ENCODE measurements around the gene KRTAP5-7.
"Not testable (repeated sequence)": the region's sequence is repeated elsewhere in the genome, so short reads cannot be mapped to it uniquely, and the experiment has no call there.

KRTAP5-7 gene

GRCh38 chr11:71526796-71527575 lies at the start of gene KRTAP5-7:
Gene KRTAP5-7, plus strand, starts transcription at chr11:71527267. Its CDS starts 34 bp downstream, at chr11:71527301.
- DNase-seq = not testable (repeated sequence)

GRCh38 chr11:71477641-71478527 lies 49.2 kb upstream of the KRTAP5-7 start:
- no peak for DNase-seq

GRCh38 chr11:71478528-71478840 lies 48.6 kb upstream of the KRTAP5-7 start:
- no peak for DNase-seq

- DNase-seq = no peak
Observed at GRCh38 chr11:71481101-71481960, 45.7 kb upstream of the KRTAP5-7 start.

- no peak for DNase-seq
Observed at GRCh38 chr11:71482216-71482615, 44.9 kb upstream of the KRTAP5-7 start.

DNA sequence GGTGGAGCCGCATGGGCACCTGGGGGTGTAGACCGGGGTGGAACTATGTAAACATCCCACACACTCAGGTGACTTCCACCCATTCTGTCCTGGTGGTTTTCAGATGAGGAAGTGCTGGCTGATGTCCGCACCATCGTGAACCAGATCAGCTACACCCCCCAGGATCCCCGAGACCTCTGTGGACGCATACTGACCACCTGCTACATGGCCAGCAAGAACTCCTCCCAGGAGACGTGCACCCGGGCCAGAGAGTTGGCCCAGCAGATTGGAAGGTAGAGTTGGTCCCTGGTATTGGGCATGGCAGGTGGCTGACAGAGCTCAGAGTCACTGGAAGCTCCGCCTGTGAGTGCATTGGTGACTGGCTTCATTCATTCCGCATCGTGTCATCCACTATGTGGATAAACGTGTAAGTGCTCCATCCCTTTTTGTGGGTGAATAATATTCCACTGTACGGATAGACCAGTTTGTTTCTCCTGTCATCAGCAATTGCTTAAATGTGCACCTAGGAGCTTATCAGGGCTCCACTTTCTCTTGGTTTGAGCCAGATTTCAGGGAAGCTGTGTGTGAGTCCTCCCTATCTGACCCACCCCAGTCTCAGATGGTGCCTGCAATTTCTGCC lies 44.2 kb upstream of the KRTAP5-7 start:
- no peak for DNase-seq

DNA sequence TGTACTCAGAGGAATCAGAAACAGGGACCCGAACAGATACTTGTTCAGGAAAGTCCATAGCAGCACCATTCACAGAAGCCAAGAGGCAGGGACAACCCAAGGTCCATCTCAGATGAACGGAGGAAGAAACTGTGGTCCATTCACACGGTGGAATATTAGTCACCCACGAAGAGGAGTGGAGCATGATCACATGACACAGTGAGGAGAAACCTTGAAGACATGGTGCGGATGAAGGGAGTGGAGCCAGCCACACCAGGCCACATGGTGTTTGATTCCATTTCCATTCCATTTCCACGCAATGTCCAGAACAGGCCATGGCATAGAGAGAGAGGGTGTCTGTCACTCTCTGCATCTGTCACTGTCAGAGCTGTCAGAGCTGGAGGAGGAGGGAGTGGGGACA lies 43.4 kb upstream of the KRTAP5-7 start:
- no peak for DNase-seq

DNA sequence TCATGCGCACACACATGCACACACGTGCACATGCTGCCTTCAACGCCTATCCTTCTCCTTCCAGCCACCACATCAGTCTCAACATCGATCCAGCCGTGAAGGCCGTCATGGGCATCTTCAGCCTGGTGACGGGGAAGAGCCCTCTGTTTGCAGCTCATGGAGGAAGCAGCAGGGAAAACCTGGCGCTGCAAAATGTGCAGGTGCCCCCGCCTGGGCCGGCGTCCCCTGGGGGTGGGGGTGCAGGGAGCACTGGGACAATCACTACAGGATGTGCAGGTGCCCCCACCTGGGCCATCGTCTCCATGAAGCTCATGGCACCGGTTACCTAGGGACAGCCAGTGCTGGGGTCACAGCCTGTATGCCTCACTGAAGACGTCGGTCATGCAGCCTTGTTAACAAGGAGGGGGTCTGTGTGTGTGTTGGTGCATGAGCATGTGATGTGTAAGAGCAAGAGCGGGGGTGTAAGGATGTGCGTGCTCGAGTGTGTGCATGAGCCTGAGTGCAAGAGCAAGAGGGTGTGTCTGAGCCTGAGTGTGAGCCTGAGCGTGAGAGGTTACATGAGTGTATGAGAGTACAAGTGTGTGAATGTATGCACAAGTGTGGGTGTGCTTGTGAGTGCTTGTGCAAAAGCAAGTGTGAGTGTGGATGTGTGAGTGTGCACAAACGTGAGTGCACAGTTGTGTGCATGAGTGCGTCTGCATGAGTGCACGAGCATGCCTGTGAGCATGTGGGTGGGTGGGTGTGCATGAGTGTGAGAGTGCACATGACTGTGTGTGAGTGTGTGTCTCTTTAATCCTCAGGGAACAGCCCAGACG lies 42.6 kb upstream of the KRTAP5-7 start:
- DNase-seq = no peak

GRCh38 chr11:71485063-71485399 lies 42.0 kb upstream of the KRTAP5-7 start:
- no peak for DNase-seq

- DNase-seq = no peak
Observed at GRCh38 chr11:71485466-71485865, 41.6 kb upstream of the KRTAP5-7 start.

- DNase-seq = no peak
Observed at GRCh38 chr11:71486320-71486719, 40.7 kb upstream of the KRTAP5-7 start.

GRCh38 chr11:71488681-71489270 lies 38.3 kb upstream of the KRTAP5-7 start:
- DNase-seq = no peak

- no peak for DNase-seq
Observed at GRCh38 chr11:71489311-71490043, 37.6 kb upstream of the KRTAP5-7 start.

- no peak for DNase-seq
Observed at GRCh38 chr11:71490044-71490730, 36.9 kb upstream of the KRTAP5-7 start.

DNA sequence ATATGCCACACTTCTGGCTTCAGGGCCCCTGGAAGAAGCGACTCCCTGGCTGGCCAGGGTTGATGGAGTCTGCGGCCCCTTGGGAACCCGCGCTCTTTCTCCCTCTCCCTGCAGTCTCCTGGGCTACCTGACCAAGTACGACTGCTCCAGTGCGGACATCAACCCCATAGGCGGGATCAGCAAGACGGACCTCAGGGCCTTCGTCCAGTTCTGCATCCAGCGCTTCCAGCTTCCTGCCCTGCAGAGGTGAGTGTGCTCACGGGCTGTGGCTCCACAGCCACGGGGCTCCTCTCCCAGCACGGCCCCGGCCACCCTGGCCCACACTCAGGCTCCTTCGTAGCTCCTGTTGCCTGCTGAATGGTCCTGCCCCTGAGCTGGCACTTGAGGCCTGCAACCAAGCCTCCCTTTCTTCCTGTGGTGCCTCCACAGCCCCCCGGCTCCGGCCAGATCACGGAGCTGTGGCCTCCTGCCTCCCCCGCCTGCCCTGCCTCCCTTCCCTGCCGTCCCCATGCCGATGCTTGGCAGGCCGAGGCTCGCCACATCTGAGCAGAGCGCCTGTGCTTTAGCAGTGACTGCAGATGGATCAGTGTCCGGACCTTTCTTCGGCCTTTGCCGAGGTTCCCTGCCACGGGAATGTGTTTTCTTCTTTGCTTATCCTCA lies 36.2 kb upstream of the KRTAP5-7 start:
- DNase-seq = no peak

- no peak for DNase-seq
Observed at GRCh38 chr11:71491531-71491930, 35.5 kb upstream of the KRTAP5-7 start.

- DNase-seq = no peak
Observed at GRCh38 chr11:71491940-71492339, 35.1 kb upstream of the KRTAP5-7 start.

GRCh38 chr11:71495286-71496230 lies 31.5 kb upstream of the KRTAP5-7 start:
- DNase-seq = no peak

All from DMS153 (cell line).